Stimulated activated CD4-positive, alpha-beta T cell treated with anti-CD3 and anti-CD28 coated beads, Interleukin-15, amount 100 ng/mL, for 48 hours (primary cell): ENCODE results near the gene RPAIN.

Experiments
- DNase-seq, 2 donors: peaks; one replicate each; pipeline ENCODE4 v3.0.0-alpha.2; 2020; ENCODE audit warnings: low read depth in 2 of 2

Gene RPAIN

GRCh38 chr17:5419959-5420653 lies at the start of gene RPAIN:
RPAIN (plus strand) TSS chr17:5420182; CDS start chr17:5420211, 29 bp downstream.
- DNase-seq, result peak; percentile 78 to 81

DNA sequence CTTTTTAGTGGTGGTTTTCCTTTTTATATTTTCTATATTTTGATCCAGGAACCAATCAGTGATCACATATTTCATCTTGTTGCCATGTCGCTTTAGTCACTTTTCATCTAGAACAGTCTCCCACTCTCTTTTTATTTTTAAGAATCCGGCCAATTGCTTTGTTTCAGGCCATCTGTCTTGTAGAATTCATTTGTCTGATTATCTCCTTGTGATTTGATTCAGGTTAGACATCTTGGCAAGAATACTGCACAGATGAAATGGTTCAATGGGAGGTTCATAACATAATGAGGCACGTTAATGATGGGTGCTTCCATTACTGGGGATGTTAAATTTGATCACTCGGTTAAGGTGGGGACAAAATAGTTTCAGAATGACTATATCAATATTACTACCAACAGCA lies 49.6 kb upstream of the RPAIN start:
- no peak for DNase-seq

GRCh38 chr17:5373112-5373511 lies 46.9 kb upstream of the RPAIN start:
- DNase-seq, result no peak

- no peak for DNase-seq
These were observed 41.3 kb upstream of the RPAIN start for GRCh38 chr17:5378566-5379207.

- no peak for DNase-seq
These were observed 40.5 kb upstream of the RPAIN start for GRCh38 chr17:5379351-5380107.

GRCh38 chr17:5380491-5381135 lies 39.4 kb upstream of the RPAIN start:
- no peak for DNase-seq

DNA sequence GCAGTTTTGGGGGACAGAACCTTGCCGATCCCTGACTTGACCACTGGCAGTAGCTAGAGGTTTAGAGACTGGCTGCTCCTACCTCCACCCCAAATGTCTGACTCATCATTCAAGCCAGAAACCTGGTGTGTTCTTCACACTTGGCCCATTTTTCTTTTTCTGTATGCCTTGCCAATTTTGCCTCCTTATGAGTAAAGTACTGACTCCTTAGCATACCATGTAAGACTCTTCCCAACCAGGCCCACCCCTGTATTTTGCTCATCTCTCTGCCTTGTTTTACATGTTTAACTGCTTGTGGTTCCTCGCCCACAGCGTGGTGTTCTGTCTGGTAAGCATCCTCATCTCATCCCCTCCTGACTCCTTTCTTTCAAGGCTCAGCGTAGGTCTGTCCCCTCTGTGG lies 38.4 kb upstream of the RPAIN start:
- no peak for DNase-seq

- no peak for DNase-seq
These were observed 28.3 kb upstream of the RPAIN start for GRCh38 chr17:5391678-5392077.

DNA sequence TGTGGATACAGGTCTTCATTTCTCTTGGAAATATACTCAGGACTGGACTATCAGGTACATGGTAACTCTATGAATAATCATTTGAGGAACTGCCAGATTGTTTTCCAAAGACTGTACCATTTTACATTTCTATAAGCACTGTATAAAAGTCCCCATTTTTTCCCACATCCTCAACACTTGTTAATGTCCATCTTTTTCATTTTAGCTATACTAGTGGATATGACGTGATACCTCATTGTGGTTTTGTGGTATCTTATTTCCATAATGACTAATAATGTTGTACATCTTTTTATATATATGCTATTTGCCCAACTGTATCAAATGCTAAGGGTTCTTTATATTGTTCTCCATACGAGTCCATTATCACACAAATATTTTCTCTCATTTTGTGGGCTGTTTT lies 23.4 kb upstream of the RPAIN start:
- DNase-seq, result no peak

- DNase-seq, result no peak
These were observed 20.2 kb upstream of the RPAIN start for GRCh38 chr17:5399767-5400166.

GRCh38 chr17:5405400-5405799 lies 14.6 kb upstream of the RPAIN start:
- no peak for DNase-seq

DNA sequence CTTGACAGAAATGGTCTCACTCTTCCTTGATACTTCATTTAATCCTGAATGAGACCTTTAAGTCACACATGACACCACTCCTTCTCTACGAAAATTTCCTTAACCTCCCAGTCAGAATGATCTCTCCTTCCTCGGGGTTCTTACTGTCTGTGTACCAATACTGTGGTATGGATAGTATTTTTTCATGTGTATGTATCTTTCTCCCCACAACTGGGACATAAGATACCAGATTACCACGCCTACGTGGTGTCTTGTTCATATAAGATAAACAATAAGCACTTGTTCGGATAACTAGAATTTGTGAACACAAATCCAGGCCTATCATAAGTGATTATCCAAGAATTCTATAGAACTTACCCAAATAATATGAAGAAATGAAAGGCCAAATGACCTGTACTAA lies 11.8 kb upstream of the RPAIN start:
- no peak for DNase-seq

DNA sequence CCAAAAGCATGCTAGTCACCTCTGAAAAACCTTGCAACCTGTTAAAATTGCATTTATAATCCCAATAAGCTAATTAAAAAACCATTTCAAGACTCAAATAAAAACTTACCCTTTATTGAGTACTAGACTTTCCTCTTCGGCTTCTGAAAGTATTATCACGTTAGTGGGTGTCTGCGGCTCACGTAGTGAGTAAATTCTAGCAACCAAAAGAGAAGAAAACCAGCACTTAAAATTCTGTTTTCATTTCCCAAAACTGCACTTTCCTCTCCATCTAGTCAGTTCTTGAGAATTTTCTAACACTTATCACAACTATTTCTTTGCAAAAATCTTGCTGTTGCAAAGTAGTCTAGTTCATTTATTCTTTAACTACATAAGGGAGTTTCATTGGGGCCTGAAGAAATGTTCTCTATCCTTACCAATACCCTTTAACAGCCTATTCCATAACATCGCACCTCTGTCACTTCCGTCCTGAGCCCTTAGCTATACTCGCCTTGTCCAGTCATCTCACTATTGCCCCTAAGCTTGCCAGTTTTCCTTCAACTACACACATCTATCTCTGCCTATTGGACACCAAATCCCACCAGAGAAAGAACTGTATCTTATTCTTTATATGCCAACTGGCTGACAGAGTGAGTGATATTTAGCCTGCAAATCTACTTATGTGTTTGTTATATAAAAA lies 9.2 kb upstream of the RPAIN start:
- no peak for DNase-seq

GRCh38 chr17:5413682-5414081 lies 6.3 kb upstream of the RPAIN start:
- DNase-seq, result no peak

DNA sequence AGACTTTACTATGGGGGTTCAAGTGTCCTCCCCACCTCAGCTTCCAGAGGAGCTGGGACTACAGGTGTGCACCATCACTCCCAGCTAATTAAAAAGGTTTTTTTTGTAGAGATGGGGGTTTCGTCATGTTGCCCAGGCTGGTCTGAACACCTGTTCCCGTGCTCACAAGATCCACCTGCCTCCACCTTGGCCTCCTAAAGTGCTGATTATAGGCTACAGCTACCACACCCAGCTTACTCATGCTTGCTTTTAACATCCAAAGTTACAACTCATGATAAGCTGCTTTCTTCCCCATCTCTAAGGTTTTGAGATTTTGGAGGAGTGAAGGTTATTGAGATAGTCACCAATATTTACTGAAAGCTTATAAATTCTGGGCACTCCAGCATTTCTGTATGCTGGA lies 3.1 kb upstream of the RPAIN start:
- no peak for DNase-seq

- DNase-seq, result peak; percentile 49 to 53
These were observed 1.1 kb upstream of the RPAIN start for GRCh38 chr17:5418858-5419355.

GRCh38 chr17:5419356-5419958 lies 525 bp upstream of the RPAIN start, which contains the start of gene NUP88:
NUP88 (minus strand) TSS chr17:5419662; CDS start chr17:5419650, 12 bp downstream.
- peak; percentile 94 to 95 for DNase-seq

GRCh38 chr17:5422505-5422904 lies 2.5 kb downstream of the RPAIN start:
- DNase-seq, result no peak

DNA sequence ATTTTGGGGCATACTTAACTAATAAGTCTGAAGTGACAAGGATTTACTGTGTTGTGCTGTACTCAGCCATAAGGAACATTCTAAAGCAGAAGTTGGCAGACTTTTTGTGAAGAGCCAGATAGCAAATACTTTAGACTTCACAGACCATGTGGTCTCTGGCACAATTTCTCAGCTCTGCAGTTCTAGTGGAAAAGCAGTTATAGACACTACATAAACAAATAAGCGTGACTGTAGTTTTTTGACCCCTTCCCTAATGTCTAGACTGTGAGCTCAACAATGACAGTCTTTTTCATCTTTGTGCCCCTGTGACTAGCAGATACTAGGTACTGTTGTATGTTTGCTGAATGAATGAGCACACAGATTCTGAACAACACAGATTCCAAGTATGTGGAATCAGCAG lies 4.9 kb downstream of the RPAIN start:
- no peak for DNase-seq

DNA sequence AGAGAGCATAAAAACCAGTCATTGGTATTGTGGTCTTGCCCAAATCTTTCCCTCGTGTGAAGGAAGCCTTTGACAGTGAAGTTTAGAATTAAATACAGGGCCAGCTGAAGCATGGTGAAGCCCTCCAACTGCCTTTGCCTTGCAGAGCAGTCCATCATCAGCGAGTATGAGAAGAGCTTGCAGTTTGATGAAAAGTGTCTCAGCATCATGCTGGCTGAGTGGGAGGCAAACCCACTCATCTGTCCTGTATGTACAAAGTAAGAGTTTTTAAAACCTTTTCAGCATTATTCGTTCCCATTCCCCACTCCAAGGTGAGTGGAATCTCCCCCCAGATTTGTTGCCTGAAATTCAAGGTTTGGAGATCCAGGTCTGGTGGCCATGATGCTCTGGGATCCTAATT lies 5.8 kb downstream of the RPAIN start:
- DNase-seq, result no peak
